Heart left ventricle (tissue), 16 donors: Measurements from ENCODE around the gene B3GNT7. TPM values are rescaled to one million over a fixed set of nuclear protein-coding genes. Genes with fewer than 3 reads are reported as not detected.
A peak's percentile ranks its signal among the peaks of the same experiment; 100 is the strongest.
"Not testable (repeated sequence)": the region's sequence is repeated elsewhere in the genome, so short reads cannot be mapped to it uniquely, and the experiment has no call there.

Experiments used
- ATAC-seq, 4 donors: fragments of 200-7000 bp; cut with Tn5 transposase; one replicate each; pipeline ENCODE4 v1.9.1; 2020 to 2022; ENCODE audit warnings: moderate library complexity in 4 of 4, mild to moderate bottlenecking in 3 of 4, moderate number of reproducible peaks in 1 of 4
- DNase-seq, 5 donors: peaks; one replicate each; pipeline ENCODE4 v3.0.0-alpha.2; 2020
- H3K27ac ChIP-seq, 12 donors: fragments of 200-600 bp; sonication (generic) in 4 of 12; one replicate each; pipeline versions ENCODE4 v1.5.0 to v1.8.0; 2016 to 2022; ENCODE audit warnings: mild to moderate bottlenecking in 2 of 12
- H3K27me3 ChIP-seq, 9 donors: fragments of 200-600 bp; sonication (generic) in 2 of 9; one replicate each; pipeline versions ENCODE4 v1.5.1 to v1.8.0; 2016 to 2022; ENCODE audit warnings: mild to moderate bottlenecking in 3 of 9
- H3K36me3 ChIP-seq, 9 donors: fragments of 200-600 bp; sonication (generic) in 2 of 9; one replicate each; pipeline versions ENCODE4 v1.5.0 to v1.8.0; 2018 to 2022; ENCODE audit warnings: mild to moderate bottlenecking in 2 of 9
- H3K4me1 ChIP-seq, 12 donors: fragments of 200-600 bp; sonication (generic) in 4 of 12; one replicate each; pipeline versions ENCODE4 v1.5.0 to v1.8.0; 2016 to 2022; ENCODE audit warnings: mild to moderate bottlenecking in 3 of 12
- H3K4me3 ChIP-seq, 12 donors: fragments of 200-600 bp; sonication (generic) in 4 of 12; one replicate each; pipeline versions ENCODE4 v1.5.0 to v1.8.0; 2017 to 2022; ENCODE audit warnings: mild to moderate bottlenecking in 9 of 12, moderate library complexity in 4 of 12
- H3K9me3 ChIP-seq, 12 donors: fragments of 200-600 bp; sonication (generic) in 4 of 12; one replicate each; pipeline versions ENCODE4 v1.5.0 to v1.8.0; 2016 to 2022; ENCODE audit warnings: mild to moderate bottlenecking in 1 of 12
- POLR2A ChIP-seq, 2 donors: fragments of 450-650 bp; IDR thresholded peaks; one replicate each; pipeline ENCODE4 v1.6.1; 2017; ENCODE audit warnings: antibody characterized with exemption in 2 of 2, mild to moderate bottlenecking in 2 of 2, moderate library complexity in 2 of 2
- WGBS, 4 donors: extraction: QIAGEN DNeasy Blood & Tissue Kit in 2 of 4; methylation state at CpG; one replicate each; pipeline versions ENCODE4 v1.1.5 to v1.1.7; 2013 to 2018; 5-methylcytosine and 5-hydroxymethylcytosine counted together
- intact Hi-C, 10 donors: fragments of 100-400 bp; cut with DNase I; formaldehyde crosslinking; loops; one replicate each; pipeline versions ENCODE4 v1.11.1 to v1.14.2; 2022
- polyA plus RNA-seq, 2 donors: library from polyadenylated mRNA; stranded (reverse); fragments of 200-250 nt; gene quantifications; one replicate each; pipeline ENCODE4 v1.2.3, GENCODE V29; 2013
- total RNA-seq, 9 donors: library from RNA; depleted of rRNA in 2 of 9; stranded (reverse); fragments of >200 nt in 2 of 9; fragmentation: NEBNext Ultra II Directional in 3 of 9; extraction: Animal tissue kit (Norgen Biotek cat#: 25700) in 3 of 9; gene quantifications; one replicate each; pipeline versions ENCODE4 v1.1.0 to v1.2.4, GENCODE V29; 2016 to 2023
- TF ChIP-seq, protein P1 (sequence below), 12 donors: fragments of 200-600 bp; sonication (generic) in 4 of 12; IDR thresholded peaks; one replicate each; pipeline versions ENCODE4 v1.5.0 to v1.8.0; 2018 to 2022; ENCODE audit warnings: antibody characterized with exemption in 12 of 12, mild to moderate bottlenecking in 5 of 12
- donor health status: ischemic (EF 13 %, LVEDD 7.1; RV severe dilation, severe dysfunction).
- donor health status: healthy with polysubstance abuse.
- donor health status: DM: no; HTN: yes; CAD: no.
- donor health status: DM: no; HTN: no; CAD: no.
- donor health status: ischemic (EF 25% LVEDD 6.9; RV normal size, moderate dysfunction).
- donor health status: ischemic (EF 25% LVEDD 5.7; RV mildly dilated, moderate dysfunction).
- donor health status: healthy.
- donor health status: DM: yes; HTN: yes; CAD: no.
- donor health status: ischemic (EF 35%, LVEDD 5.7; RV mildly dilated, moderate dysfunction).
- donor health status: nonischemic (EF 11% LVEDD 7.7; RV severe dilation, severe dysfunction).
- donor health status: DM: yes; HTN: yes; CAD: no.
- donor health status: PGD.
- donor health status: ischemic (EF 29% LVEDD 5.4; RV normal size, mild dysfunction).
- donor health status: nonischemic (EF 23%, LVEDD 6.1; RV moderate dilation, normal function).

B3GNT7 gene
- total and polyA plus RNA-seq, 11 donors, result 0.68 to 52.4 (median 5.2) TPM

- WGBS, 4 donors, result 80 to 84% (median 81%) methylated on average over 2 of the region's 2 CpGs
- Histone ChIP-seq H3K4me3 (no peak overlapping the region), H3K27me3 (no peaks in the 10 kb centered on the region), H3K4me1 (peaks cover 0 to 22% (median 0%) of the 10 kb centered on the region in 12 donors), H3K36me3 (peaks cover 0 to 4% (median 0%) of the 10 kb centered on the region in 9 donors), H3K9me3 (no peaks in the 10 kb centered on the region), H3K27ac (peak overlapping the region in 2 of 12 donors; percentile 11 to 33)
- intact Hi-C loops, result no loop called here
- ATAC-seq (no peak), DNase-seq (no peak)
- TF ChIP-seq, protein P1, sequence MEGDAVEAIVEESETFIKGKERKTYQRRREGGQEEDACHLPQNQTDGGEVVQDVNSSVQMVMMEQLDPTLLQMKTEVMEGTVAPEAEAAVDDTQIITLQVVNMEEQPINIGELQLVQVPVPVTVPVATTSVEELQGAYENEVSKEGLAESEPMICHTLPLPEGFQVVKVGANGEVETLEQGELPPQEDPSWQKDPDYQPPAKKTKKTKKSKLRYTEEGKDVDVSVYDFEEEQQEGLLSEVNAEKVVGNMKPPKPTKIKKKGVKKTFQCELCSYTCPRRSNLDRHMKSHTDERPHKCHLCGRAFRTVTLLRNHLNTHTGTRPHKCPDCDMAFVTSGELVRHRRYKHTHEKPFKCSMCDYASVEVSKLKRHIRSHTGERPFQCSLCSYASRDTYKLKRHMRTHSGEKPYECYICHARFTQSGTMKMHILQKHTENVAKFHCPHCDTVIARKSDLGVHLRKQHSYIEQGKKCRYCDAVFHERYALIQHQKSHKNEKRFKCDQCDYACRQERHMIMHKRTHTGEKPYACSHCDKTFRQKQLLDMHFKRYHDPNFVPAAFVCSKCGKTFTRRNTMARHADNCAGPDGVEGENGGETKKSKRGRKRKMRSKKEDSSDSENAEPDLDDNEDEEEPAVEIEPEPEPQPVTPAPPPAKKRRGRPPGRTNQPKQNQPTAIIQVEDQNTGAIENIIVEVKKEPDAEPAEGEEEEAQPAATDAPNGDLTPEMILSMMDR (IDR thresholded peaks at IDR 0.05), result no peak
- TF ChIP-seq POLR2A (IDR thresholded peaks at IDR 0.05), result no peak
Observed at GRCh38 chr2:231348173-231348572, 47.3 kb upstream of the B3GNT7 start.

GRCh38 chr2:231348704-231349373 is 46.7 kb upstream of the B3GNT7 start:
- peak overlapping the region in 3 of 12 donors; percentile 11 to 33 (median 11) for H3K27ac ChIP-seq
- TF ChIP-seq, protein P1 (IDR thresholded peaks at IDR 0.05), result no peak
- TF ChIP-seq POLR2A (IDR thresholded peaks at IDR 0.05), result no peak
- no peaks in the 10 kb centered on the region for H3K27me3 ChIP-seq
- ATAC-seq, result peak; percentile 51 to 73 (median 60)
- DNase-seq, result peak in 1 of 5 donors; percentile 7
- peaks cover 0 to 15% (median 0%) of the 10 kb centered on the region in 12 donors for H3K4me1 ChIP-seq
- H3K36me3 ChIP-seq, result peaks cover 0 to 4% (median 0%) of the 10 kb centered on the region in 9 donors
- no peaks in the 10 kb centered on the region for H3K9me3 ChIP-seq
- 33 to 45% (median 41%) methylated on average over 5 of the region's 5 CpGs for WGBS, 4 donors
- intact Hi-C loops, result no loop called here
- H3K4me3 ChIP-seq, result no peak overlapping the region

- ATAC-seq, H3K36me3 ChIP-seq, intact Hi-C loops, H3K4me3 ChIP-seq, H3K9me3 ChIP-seq, H3K27me3 ChIP-seq, DNase-seq: not testable (repeated sequence)
- 69 to 78% (median 75%) methylated on average over 10 of the region's 10 CpGs for WGBS, 4 donors
- H3K4me1 ChIP-seq, result peaks cover 0 to 14% (median 0%) of the 10 kb centered on the region in 12 donors
- H3K27ac ChIP-seq, result peak overlapping the region in 3 of 12 donors; percentile 11 to 33 (median 11)
Observed at GRCh38 chr2:231349374-231349735, 46.2 kb upstream of the B3GNT7 start.

DNA sequence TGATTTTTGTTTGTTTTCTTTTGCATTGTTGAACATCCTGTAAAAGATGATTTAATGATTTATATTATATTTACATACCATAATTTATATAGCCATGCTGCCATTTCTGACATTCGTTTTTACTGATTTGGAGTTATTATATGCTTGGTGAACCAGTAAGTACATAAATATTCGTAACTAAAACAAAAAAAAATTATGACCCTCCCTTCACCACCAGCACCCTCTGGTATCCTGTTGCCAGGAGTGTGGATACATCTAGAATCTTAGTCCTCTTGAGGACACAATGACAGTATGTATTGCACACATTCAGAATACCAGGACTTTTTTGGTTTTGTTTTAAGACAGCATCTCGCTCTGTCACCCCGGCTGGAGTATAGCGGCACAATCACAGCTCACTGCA is 43.9 kb upstream of the B3GNT7 start:
- ATAC-seq (no peak), DNase-seq (no peak)
- Histone ChIP-seq H3K4me1 (peaks cover 0 to 20% (median 5%) of the 10 kb centered on the region in 12 donors), H3K27ac (no peak overlapping the region), H3K36me3 (no peaks in the 10 kb centered on the region), H3K4me3 (no peak overlapping the region), H3K27me3 (no peaks in the 10 kb centered on the region), H3K9me3 (no peaks in the 10 kb centered on the region)
- 87 to 96% (median 95%) methylated on average over 5 of the region's 5 CpGs for WGBS, 4 donors
- TF ChIP-seq, protein P1 (IDR thresholded peaks at IDR 0.05), result no peak
- no peak for TF ChIP-seq POLR2A (IDR thresholded peaks at IDR 0.05)
- intact Hi-C loops, result no loop called here
